ENCODE data around the gene DHRS3.
"Not testable (repeated sequence)": the region's sequence is repeated elsewhere in the genome, so short reads cannot be mapped to it uniquely, and the experiment has no call there.

DHRS3 gene

GRCh38 chr1:12617901-12618660 is at the start of gene DHRS3:
DHRS3 (minus strand) TSS chr1:12618210; CDS start chr1:12617348, 862 bp downstream.
- peak; percentile 81 for DNase-seq

- no peak for DNase-seq
These were observed 48.2 kb upstream of the DHRS3 start for GRCh38 chr1:12666141-12666735.

- no peak for DNase-seq
These were observed 47.5 kb upstream of the DHRS3 start for GRCh38 chr1:12665511-12665910.

- no peak for DNase-seq
These were observed 44.5 kb upstream of the DHRS3 start for GRCh38 chr1:12662556-12662955.

GRCh38 chr1:12661606-12662219 is 43.7 kb upstream of the DHRS3 start:
- no peak for DNase-seq

- peak; percentile 68 for DNase-seq
These were observed 40.8 kb upstream of the DHRS3 start for GRCh38 chr1:12658531-12659453.

- DNase-seq, result not testable (repeated sequence)
These were observed 40.0 kb upstream of the DHRS3 start for GRCh38 chr1:12657885-12658512.

- no peak for DNase-seq
These were observed 39.3 kb upstream of the DHRS3 start for GRCh38 chr1:12657060-12657884.

GRCh38 chr1:12656575-12656974 is 38.6 kb upstream of the DHRS3 start:
- DNase-seq, result no peak

GRCh38 chr1:12654657-12655056 is 36.6 kb upstream of the DHRS3 start:
- DNase-seq, result no peak

GRCh38 chr1:12654004-12654567 is 36.1 kb upstream of the DHRS3 start:
- no peak for DNase-seq

- DNase-seq, result no peak
These were observed 32.0 kb upstream of the DHRS3 start for GRCh38 chr1:12649971-12650421.

GRCh38 chr1:12648741-12649140 is 30.7 kb upstream of the DHRS3 start:
- no peak for DNase-seq

GRCh38 chr1:12645401-12645800 is 27.4 kb upstream of the DHRS3 start:
- DNase-seq, result not testable (repeated sequence)

GRCh38 chr1:12644829-12645228 is 26.8 kb upstream of the DHRS3 start:
- DNase-seq, result no peak

- no peak for DNase-seq
These were observed 26.2 kb upstream of the DHRS3 start for GRCh38 chr1:12644237-12644636.

GRCh38 chr1:12643785-12644184 is 25.8 kb upstream of the DHRS3 start, which contains the start of gene AADACL4:
AADACL4 (plus strand) TSS chr1:12644085; CDS start chr1:12644547, 462 bp downstream.
- DNase-seq, result no peak

- no peak for DNase-seq
These were observed 25.1 kb upstream of the DHRS3 start for GRCh38 chr1:12643079-12643478.

- DNase-seq, result no peak
These were observed 22.9 kb upstream of the DHRS3 start for GRCh38 chr1:12640958-12641272.

GRCh38 chr1:12640237-12640957 is 22.4 kb upstream of the DHRS3 start:
- DNase-seq, result no peak

GRCh38 chr1:12637693-12638092 is 19.7 kb upstream of the DHRS3 start:
- no peak for DNase-seq

All from activated T-cell treated with anti-CD3 and anti-CD28 coated beads, Interleukin-2, amount 50 U/mL, for 1 hour (primary cell).